Activated CD4-positive, alpha-beta T cell treated with anti-CD3 and anti-CD28 coated beads for 48 hours (primary cell): ENCODE results near the gene NPTXR.
"Not testable (repeated sequence)": the region's sequence is repeated elsewhere in the genome, so short reads cannot be mapped to it uniquely, and the experiment has no call there.

Source experiments
- DNase-seq: peaks from one replicate; pipeline ENCODE4 v3.0.0-alpha.2; 2020

Gene NPTXR

DNA sequence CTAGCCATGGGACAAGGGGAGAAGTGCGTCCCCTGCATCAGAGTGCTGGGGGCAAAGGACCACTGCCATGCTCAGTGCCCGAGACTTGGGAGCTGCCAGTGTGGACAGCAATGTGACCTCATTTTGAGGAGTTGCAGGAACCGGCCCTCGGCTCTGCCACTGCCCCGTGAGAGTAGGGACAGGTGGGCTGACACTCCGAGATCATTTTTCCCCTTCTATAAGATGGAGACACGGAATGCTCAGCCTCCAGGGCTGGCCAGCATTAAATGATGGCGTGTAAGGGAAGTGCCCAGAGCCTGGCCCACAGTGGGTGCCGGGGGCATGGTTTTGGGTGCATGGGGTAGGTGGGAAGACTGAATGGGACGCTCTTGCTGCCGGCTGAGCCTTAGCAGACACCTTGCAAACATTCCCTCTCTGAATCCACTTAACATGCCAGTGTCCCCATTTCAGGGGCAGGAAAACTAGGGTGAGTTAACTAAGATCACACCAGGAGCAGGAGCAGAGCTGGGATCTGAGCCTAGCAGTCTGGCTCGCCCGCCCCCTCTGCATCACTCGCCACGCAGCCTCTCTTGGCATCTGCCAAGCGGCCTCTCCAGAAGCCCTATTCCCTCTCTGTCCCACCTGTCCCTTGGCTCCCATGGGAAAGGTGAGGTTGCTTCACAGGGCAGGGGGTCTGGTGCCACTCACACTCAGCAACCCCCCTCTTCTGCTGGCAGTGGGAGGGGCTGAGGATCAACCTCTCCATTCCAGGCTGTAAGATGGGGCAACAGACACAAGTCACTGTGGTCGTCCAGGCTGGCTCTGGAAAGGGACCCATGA, 13.6 kb downstream of the NPTXR start:
- DNase-seq: no peak

DNA sequence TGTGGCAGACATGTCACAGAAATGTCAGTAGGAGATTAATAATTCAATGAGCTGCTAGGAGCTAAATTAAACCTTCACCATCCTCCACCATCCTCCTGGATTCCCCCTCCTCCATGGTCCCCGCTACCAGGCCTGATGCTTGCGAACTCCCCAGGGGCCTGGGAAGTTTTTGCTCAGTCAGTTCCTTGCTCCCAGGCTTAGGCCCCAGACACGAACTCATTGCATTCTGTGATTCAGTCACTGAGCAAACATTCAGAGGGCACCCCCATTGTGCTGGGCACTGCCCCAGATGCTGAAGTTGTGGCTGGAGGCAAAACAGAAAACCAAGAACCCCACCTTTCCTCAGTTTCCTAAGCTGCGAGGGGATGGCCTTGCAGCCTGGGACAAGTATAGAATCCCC, 14.3 kb downstream of the NPTXR start:
- no peak for DNase-seq

DNA sequence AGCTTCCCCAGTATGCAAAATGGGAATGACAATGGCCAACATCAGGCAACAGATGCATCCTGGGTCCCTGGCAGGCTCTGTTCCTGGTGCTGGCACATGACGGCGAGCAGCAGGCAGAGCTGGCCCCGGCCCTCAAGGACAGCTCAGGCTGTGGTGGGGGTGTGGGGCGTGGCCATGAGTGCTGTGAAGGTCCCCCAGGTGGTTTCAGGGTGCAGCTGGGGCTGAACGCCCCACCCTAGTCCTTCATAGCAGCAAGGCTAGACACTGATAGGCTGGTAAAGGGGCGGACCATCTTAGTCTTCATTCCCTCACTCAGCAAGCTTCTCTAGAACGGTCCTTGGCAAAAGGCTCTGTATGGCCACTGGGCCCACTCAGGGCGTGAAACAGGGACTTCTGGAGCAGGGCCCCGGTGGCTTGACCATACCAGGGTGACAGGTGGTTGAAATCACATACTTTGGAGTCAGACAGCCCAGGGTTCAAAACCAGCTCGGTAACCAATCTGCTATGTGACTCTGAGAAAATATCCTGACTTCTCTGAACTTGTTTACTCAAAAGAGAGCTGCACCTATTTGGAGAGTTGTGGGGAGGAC, 15.1 kb downstream of the NPTXR start:
- no peak for DNase-seq

DNA sequence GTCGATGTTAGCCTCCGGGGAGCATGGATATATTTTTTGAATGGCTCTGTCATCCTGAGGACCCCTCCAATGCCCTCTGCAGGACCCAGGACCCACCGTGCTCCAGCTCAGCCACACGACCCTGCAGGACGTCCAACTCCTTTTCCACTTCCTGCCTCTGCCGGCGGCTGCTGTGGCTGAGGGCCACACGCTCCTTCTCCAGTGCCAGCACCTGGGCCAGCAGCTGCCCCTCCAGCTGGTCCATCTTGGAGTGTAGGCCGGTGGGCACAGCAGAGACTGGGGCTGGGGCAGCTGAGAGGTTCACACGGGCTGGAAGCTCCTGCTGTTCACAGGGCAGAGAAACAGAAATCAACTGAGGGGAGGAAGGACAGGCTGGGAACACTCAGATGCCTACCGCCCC, 15.6 kb downstream of the NPTXR start:
- no peak for DNase-seq

DNA sequence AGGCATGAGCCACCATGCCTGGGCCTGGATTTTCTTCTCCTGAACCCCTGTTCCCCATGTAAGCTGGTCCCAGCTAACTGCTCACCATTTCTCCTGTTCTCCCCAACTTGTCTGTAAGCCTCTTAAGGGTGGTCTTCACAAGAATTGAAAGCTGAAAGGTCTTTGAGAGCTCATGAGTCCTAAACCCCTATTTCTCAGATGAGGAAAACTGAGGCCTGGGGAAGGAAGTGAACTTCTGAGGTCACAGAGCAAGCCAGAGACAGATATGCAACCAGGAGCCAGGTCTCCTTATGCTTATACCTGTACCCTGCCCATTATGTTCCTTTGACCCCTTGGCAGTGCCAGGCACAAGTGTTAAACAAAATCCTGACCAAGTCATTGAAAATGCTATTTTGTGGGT, 16.3 kb downstream of the NPTXR start:
- DNase-seq: no peak

DNA sequence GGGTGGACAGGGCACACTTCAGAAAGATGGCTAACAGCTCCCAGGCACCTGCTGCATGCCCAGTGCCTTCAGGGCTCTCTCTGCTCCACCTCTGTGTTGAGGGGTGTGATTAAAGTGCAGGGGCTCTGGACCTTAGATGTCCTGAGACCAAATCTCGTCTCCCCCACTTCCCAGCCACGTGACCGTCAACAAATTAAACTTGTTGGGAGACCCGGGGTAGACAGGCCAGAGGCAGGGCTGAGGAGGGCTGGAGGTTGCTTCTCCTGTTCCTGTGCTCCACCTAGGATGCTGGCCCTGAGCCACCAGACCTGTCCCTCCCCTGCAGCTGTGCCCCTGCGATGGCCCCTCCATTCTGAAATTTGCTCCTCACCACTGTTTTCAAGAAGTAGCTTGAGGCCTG, 17.0 kb downstream of the NPTXR start:
- no peak for DNase-seq

DNA sequence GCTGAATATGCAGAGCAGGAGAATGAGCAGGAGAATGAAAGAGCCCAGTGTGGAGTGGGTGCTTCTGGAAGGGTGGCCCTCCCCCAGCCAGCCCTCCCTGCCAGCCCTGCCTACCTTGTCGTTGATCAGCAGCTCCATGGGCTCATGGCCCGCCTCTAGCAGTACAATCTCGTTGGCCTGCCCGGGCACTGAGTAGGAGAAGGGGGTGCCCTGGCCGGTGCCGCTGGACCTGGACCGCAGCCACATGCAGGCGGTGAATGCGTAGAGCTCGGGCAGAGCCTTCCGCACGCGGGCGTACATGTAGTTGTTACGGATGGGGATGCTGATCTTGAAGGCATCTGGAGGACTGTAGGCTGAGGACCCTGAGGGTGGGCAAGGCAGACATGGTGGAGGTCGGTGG, 17.4 kb downstream of the NPTXR start:
- no peak for DNase-seq

DNA sequence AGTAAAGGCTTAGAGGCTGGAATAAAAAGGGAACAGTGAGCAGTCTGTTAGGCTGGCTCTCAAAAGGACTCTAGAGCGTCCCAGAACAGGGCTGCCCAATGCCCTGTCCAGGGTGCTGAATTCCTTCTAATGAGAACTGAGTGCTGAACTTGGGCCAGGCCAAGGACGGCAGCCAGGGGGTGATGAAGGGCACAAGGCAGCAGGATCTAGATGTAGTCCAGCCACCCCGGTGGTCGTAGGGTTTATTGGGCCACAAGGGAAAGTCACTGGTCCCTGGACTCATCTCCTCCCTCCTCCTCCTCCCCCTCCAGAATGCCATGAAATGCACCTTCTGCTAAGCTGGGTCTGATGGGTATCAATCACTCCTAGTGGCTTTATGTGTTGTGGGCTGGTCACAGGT, 19.2 kb downstream of the NPTXR start:
- DNase-seq: peak; percentile 60

DNA sequence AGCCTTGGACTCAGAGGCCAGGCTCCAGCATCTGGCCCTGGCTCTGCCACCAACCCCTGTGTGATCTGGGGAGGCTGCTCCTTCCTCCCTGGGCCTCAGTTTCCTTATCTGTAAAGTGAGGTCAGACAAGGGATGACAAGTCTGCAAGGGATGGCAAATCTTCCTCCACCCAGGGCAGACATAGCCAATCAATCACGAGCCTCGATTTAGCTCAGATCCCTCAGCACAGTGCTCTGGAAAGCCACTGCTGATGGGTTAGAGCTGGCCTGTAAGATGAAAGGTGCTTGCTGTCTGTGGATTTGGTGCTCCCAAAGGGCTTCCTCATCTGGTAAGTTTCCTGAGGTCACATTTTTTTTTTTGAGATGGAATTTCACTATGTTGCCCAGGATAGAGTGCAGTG, 20.2 kb downstream of the NPTXR start:
- no peak for DNase-seq

DNA sequence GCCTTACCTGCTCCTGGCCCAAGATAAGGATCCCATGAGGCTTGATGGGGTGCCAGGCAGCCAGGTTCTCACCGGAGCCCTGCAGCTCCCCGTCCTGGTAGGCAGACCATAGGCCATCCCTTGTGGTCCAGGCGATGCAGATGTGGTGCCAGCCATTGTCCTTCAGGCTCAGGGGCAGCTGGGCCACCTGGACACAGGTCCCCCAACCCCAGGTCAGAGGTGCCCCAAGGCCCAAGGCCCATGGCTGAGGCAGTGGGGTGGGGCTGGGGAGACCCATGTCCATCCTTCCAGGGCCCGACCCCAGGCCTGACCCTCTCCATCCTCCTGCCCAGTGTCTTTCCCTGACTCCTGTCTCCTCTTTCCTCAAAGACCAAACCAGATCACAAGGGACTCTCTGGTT, 20.8 kb downstream of the NPTXR start:
- DNase-seq: no peak

DNA sequence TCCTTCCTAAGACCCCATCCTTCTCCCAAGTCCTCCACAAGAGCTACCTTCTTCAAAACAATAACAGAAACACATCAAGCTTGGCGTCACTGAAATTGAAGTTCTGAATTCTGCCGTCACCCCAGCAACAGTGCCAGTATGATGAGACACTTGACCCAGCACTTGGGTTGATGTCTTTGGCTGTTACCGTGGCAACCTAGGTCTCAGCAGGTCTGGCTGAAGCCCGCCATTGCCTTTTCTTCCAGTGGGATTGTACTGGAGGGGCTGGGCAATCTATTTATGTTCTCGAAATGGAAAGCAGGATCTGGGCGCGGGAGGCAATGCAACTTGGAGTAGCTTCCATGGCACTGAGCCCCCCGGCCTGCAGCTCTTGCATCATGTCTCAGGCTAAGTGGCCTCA, 23.8 kb downstream of the NPTXR start:
- no peak for DNase-seq

DNA sequence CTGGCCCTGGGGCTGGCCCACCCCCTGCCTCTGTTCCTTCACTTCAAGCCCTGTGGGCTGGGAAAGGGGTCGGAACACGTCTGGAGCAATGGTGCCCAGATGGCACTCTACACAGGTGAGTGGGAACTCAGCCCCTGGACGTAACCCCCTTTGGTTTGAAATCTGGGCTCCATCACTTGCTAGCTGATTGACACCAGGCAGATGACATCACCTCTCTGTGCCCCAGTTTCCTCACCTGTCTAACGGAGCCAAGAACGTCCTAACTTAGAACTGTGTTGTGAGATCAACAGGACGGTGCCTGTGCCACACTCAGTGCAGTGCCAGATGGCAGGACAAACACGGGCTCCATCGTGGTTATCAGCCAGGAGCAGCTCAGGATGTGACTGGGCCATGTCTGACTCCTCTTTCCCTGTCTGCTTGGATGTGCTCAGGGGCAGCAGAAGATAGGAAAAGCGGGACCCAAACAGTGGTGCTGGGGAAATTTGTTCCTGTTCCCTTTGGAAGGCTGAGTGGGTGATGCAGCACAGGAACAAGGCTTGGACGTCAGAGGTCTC, 24.4 kb downstream of the NPTXR start:
- DNase-seq: no peak

DNA sequence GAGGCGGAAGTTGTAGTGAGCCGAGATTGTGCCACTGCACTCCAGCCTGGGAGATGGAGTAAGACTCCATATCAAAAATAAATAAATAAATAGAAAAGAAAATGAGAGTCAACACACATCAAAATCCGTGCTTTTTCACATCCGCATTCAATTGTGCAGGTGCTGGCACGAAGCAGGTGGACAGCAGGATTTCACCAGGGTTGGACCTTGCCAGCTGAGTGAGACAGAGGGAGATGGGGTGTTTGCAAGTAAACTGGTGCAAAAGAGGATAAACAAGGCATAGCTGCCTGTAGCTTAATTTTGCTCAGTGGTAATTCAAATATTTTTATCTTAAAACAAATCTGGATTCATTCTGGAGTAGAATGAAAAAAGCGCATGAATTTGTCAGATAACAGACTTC, 26.6 kb downstream of the NPTXR start:
- DNase-seq: no peak

DNA sequence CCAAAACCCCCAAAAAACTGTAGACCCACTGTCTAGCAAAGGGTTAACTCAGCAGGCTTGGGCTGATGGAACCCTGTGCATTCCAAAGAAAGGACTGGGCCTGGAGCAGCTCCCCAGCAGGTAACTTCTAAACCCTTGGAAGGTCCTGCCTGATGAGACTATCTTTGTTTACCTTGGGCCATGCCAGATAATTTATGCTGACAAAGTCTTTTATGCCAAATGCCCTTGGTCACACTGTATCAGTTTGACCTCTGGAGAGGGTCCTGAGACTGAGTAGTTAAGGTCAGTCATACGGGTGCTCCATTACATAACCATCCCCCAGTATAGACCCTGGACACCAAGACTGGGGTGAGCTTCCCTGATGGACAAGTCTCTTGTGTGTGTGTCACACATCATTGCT, 28.0 kb downstream of the NPTXR start:
- no peak for DNase-seq

DNA sequence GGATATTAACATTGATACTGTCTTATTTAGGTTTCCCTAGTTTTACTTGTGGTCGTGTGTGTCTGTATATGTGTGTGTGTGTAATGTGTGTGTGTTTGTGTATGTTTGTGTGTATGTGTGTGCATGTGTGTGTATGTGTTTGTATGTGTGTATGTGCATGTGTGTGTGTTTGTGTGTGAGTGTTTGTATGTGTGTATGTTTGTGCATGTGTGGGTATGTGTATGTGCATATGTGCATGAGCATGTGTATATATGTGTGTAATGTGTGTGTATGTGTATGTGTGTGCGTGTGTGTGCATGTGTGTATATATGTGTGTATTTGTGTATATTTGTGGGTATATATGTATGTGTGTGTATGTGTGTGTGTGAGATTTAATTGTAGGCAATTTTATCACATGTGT, 32.6 kb downstream of the NPTXR start:
- no peak for DNase-seq

DNA sequence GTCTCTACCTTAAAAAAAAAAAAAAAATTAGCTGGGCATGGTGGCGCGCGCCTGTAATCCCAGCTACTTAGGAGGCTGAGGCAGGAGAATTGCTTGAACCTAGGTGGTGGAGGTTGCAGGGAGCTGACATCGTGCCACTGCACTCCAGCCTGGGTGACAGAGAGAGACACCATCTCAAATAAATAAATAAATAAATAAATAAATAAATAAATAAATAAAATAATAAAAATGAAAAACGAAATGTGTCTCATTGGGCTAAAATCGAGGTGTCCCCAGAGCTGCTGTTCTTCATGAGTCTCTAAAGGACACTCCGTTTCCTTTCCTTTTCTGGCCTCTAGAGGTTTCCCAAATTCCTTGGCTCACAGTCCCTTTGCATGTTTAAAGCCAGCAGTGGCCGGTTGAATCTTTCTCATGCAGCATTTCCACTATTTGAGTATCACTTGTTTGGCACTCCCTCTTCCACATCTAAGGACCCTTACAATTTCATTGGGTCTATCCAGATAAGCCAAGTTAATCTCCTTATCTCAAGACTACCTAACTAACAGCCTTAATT, 38.7 kb downstream of the NPTXR start:
- not testable (repeated sequence) for DNase-seq

DNA sequence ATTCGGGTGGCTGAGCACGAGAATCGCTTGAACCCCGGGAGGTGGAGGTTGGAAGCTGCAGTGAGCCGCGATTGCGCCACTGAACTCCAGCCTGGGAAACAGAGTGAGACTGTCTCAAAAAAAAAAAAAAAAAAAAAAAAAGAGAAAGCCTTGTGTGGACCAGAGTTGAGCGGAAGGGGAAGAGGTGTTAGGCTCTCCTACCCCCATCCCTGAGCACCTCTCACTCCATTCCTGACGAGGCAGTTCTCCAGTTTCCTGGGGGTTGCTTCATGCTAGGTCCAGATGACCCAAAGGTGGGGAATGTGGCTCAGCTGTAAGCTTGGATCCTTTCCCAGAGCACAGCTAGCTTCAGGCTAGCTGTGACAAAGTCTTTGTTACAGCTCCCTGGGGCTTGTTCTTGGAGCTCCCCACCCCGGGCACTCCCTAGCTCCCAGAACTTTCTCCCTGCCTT, 41.1 kb downstream of the NPTXR start:
- DNase-seq: no peak

DNA sequence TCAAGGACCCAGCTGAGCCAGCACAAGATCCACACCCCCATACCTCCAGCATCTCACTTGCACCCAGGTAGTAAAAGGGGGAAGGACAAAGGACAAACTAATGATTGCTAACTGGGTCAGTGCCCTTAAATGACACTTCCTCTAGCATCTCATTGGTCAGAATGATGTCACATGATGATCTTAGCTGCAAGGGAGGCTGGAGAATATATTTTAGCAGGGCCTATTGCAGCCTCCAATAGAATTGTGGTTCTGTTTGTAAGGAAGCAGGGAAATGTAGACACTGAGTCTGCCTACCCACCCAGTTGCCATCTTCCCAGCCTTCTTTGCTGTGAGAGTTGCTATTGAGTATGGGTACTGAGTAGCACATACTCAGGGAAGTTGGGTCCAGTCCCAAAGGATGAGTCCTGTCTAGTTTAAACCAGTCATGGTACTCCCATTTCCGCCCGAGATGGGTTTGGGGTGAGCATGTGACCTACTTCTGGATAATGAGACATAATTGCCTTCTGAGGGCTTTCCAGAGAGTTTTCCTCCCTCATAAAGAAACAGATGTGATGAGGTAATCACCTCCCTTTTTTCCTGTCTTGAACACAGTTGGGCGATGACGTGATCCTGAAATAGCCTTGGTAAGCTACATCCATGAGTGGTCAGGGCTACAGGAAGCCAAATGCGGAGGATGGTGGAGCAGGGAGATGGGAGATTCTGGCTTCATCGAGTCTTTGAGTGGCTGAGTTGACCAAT, 44.4 kb downstream of the NPTXR start:
- no peak for DNase-seq

DNA sequence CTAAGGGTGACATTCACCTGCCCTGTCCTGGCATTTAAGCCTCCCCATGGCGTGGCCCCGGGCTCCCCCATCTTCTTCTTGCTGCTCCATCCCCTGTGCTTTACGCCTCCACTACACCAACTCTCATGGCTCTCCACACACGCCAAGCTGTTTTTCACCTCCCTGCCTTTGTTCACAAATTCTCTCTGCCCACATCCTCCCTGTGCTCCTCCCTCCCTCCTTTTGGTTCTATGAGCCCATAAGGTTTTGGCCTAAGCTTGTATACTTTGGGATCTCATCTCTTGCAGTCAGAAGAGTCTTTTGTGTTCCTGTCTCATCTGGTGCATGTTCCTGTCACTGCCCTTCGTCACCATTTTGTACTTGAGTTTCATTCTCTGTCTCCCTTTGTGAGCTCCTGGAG, 45.3 kb downstream of the NPTXR start:
- DNase-seq: no peak

DNA sequence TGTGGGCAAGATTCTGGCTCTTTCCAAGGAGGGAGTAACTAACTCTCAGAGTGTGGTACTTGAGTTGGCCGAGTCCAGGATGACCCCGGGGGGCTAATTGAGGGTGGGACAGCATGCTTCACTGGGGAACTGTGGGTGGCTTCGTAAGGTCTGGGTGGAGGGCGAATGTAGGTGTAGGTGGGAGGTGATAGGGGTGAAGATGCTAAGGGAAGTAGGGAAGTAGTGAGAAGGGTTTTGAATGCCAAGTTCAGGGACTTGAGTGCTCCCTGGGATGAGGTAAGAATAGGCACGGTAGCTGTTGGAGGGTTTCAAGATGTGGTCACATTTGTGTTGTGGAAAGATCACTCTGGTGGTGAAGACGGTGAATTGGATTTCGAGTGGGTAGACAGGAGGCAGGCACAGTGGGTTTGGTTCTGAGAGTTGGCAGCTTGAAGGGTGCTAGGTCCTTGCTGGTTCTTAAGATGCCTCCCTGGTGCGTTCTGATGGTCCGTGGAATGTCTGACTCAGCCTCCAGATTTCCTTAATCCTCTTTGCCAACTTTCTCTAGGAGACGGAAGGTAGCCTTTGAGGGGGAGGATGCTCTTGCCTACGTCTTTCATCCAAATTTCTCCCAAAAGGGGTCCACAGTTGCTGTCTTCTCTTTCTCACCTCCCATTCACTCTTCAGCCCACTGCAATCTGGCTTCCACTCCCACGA, 47.4 kb downstream of the NPTXR start:
- DNase-seq: no peak

DNA sequence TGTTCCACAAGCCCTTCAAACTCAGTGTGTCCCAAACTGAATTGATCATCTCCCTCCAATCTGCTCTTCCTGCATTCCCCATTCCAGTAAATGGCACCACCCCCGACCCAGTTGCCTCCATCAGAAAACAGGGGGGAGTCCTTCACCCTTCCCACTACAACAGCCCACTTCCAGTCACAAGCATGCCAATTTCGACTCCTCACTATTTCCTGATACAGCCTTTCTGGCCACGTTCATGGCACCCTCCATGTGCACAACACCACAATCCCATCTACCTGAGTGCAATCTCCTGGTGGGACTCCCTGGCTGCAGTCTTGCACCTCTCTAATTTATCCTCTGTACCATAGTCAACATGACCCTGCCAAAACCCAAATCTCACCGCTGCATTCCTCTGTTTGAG, 48.3 kb downstream of the NPTXR start:
- DNase-seq: no peak

DNA sequence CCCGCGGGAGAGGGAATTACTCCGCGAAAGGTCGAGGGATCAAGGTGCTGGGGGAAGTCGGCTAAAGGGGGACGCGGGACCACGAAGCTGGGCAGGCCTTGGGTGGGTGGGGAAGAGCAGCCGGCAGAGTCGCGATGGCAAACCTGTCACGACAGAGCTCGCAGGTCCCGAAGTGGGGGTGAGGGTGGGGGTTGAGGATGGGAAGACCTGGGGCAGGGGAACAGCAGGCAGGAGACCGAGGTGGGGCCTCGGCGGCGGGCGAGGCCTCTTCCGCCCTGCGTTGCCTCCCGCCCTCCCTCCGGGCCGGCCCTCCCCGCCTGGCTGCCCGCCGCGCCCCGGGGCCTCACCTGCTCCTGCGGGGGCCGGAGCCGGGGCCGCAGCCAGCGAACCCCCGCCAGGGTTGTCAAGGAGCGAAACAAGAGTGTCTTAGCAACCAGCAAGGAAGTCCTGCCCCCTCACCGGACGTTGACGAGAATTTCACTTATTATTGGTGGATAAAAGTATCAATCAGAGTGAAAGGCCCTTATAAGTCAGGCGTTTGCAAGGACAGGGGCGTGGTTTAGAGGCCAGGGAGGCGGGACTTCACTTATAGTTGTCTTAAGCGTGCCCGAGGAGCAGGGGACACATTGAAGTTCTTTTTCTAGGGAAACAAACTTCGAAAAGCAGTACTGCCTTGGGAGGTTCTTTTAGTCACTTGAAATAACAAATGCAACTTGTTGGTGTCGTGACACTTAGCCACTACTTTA, 49.9 kb downstream of the NPTXR start, which contains the start of gene DNAL4:
DNAL4 (minus strand) TSS at position 423 of the 746 bp plus-strand sequence. CDS start 11,412 bp downstream, outside the sequence.
- DNase-seq: peak; percentile 94
